IMR-90 (cell line): ENCODE results near the gene SPINK5. TPM values are rescaled to one million over a fixed set of nuclear protein-coding genes. Genes with fewer than 3 reads are reported as not detected.

Experiments
- ATAC-seq: fragments of 200-7000 bp; cut with Tn5 transposase; 2 replicates; pipeline ENCODE4 v1.9.1; 2020; ENCODE audit warnings: low read depth, mild to moderate bottlenecking, moderate library complexity
- BruUV-seq: library from RNA; stranded (reverse); fragments of 400-500 nt; replicated peaks from 2 replicates; lab custom pipeline; 2021; lab: Mats Ljungman, UMichigan
- CTCF ChIA-PET: fragments of 300-600 bp; formaldehyde crosslinking; extraction: SDS; loops from one replicate; lab custom pipeline; 2021; ENCODE audit warnings: antibody characterized with exemption; lab: Yijun Ruan, JAX
- POLR2A ChIA-PET: fragments of 300-600 bp; sonication (Branson Sonifier 250); formaldehyde crosslinking; loops from one replicate; lab custom pipeline; 2022; ENCODE audit warnings: antibody characterized with exemption; ENCODE audit not compliant: unreplicated experiment; lab: Charles Lee
- DNase-seq: peaks from one replicate; pipeline ENCODE4 v3.0.0; 2013
- H2AFZ ChIP-seq: replicated peaks from 2 replicates; pipeline ENCODE3; 2013; ENCODE audit warnings: low read length, mild to moderate bottlenecking; ENCODE audit not compliant: poor library complexity
- H2AK5ac ChIP-seq: 2 replicates; pipeline ENCODE4 v1.6.1; 2013; ENCODE audit warnings: low read depth, low read length, inconsistent platforms
- H2AK9ac ChIP-seq: replicated peaks from 2 replicates; pipeline ENCODE3; 2013; ENCODE audit warnings: mild to moderate bottlenecking, low read depth, low read length, moderate library complexity; ENCODE audit not compliant: poor library complexity
- H2BK120ac ChIP-seq: 2 replicates; pipeline ENCODE4 v1.6.1; 2013; ENCODE audit warnings: low read depth, low read length, inconsistent platforms
- H2BK15ac ChIP-seq: 3 replicates; pipeline ENCODE4 v1.6.1; 2013; ENCODE audit warnings: low read depth, low read length, inconsistent platforms
- H2BK20ac ChIP-seq: 2 replicates; pipeline ENCODE4 v1.6.1; 2013; ENCODE audit warnings: low read depth, mild to moderate bottlenecking, inconsistent platforms, low read length, moderate library complexity
- H2BK5ac ChIP-seq: 2 replicates; pipeline ENCODE4 v1.6.1; 2013; ENCODE audit warnings: mild to moderate bottlenecking, low read depth, low read length, inconsistent platforms; ENCODE audit not compliant: poor library complexity, severe bottlenecking
- H3K14ac ChIP-seq: replicated peaks from 2 replicates; pipeline ENCODE4 v1.6.1; 2013; ENCODE audit warnings: low read depth, low read length, inconsistent platforms
- H3K18ac ChIP-seq: 2 replicates; pipeline ENCODE4 v1.6.1; 2013; ENCODE audit warnings: low read depth, low read length, control low read depth
- H3K23ac ChIP-seq: 2 replicates; pipeline ENCODE4 v1.6.1; 2013; ENCODE audit warnings: low read depth, low read length, inconsistent platforms
- H3K27ac ChIP-seq: 2 replicates; pipeline ENCODE4 v1.5.1; 2013; ENCODE audit warnings: mild to moderate bottlenecking, control low read depth, low read length; ENCODE audit not compliant: insufficient read depth
- H3K27me3 ChIP-seq: 2 replicates; pipeline ENCODE4 v1.6.1; 2013; ENCODE audit warnings: low read length; ENCODE audit not compliant: control insufficient read depth, insufficient read depth
- H3K36me3 ChIP-seq: 2 replicates; pipeline ENCODE4 v1.6.1; 2013; ENCODE audit warnings: low read length, mixed read lengths; ENCODE audit not compliant: control insufficient read depth, insufficient read depth
- H3K4ac ChIP-seq: 2 replicates; pipeline ENCODE4 v1.6.1; 2013; ENCODE audit warnings: low read depth, low read length, inconsistent platforms
- H3K4me1 ChIP-seq: 2 replicates; pipeline ENCODE4 v1.6.1; 2013; ENCODE audit warnings: low read length, mixed read lengths; ENCODE audit not compliant: control insufficient read depth, insufficient read depth
- H3K4me2 ChIP-seq: 2 replicates; pipeline ENCODE4 v1.6.1; 2013; ENCODE audit warnings: low read depth, mild to moderate bottlenecking, control low read depth, low read length, moderate library complexity
- H3K4me3 ChIP-seq: 2 replicates; pipeline ENCODE4 v1.5.1; 2013; ENCODE audit warnings: low read depth, mild to moderate bottlenecking, control low read depth, low read length, moderate library complexity; ENCODE audit not compliant: insufficient read depth
- H3K56ac ChIP-seq: 2 replicates; pipeline ENCODE4 v1.6.1; 2013; ENCODE audit warnings: low read length, inconsistent platforms; ENCODE audit not compliant: insufficient read depth; ENCODE audit errors: extremely low read depth
- H3K79me1 ChIP-seq, 2 experiments: 2 replicates each; pipeline ENCODE4 v1.6.1; 2013; ENCODE audit warnings: low read length in 2 of 2, inconsistent platforms in 1 of 2, low read depth in 1 of 2
- H3K9ac ChIP-seq: 2 replicates; pipeline ENCODE4 v1.6.1; 2013; ENCODE audit warnings: low read depth, low read length, control low read depth
- H3K9me1 ChIP-seq: 2 replicates; pipeline ENCODE4 v1.6.1; 2013; ENCODE audit warnings: low read length, inconsistent platforms; ENCODE audit not compliant: insufficient read depth
- H3K9me3 ChIP-seq: 2 replicates; pipeline ENCODE4 v1.6.1; 2013; ENCODE audit warnings: low read length; ENCODE audit not compliant: control insufficient read depth, insufficient read depth
- H4K20me1 ChIP-seq: 2 replicates; pipeline ENCODE4 v1.6.1; 2013; ENCODE audit warnings: low read length, inconsistent platforms; ENCODE audit not compliant: insufficient read depth
- H4K5ac ChIP-seq: 2 replicates; pipeline ENCODE4 v1.6.1; 2013; ENCODE audit warnings: mild to moderate bottlenecking, low read depth, low read length, control low read depth
- H4K8ac ChIP-seq, 2 experiments: 2 replicates each; pipeline ENCODE4 v1.6.1; 2013; ENCODE audit warnings: low read depth in 2 of 2, low read length in 2 of 2, control low read depth in 1 of 2, inconsistent platforms in 1 of 2
- H4K91ac ChIP-seq: 2 replicates; pipeline ENCODE4 v1.6.1; 2013; ENCODE audit warnings: low read depth, low read length, inconsistent platforms; ENCODE audit not compliant: insufficient read depth
- MAZ ChIP-seq: IDR thresholded peaks from 2 replicates; pipeline ENCODE4 v1.6.1; 2012; ENCODE audit warnings: low read depth, mild to moderate bottlenecking, low read length, improper control_type of control experiment, moderate library complexity, borderline replicate concordance
- RFX5 ChIP-seq: IDR thresholded peaks from 2 replicates; pipeline ENCODE4 v1.8.0; 2012; ENCODE audit warnings: low read depth, mild to moderate bottlenecking, low read length, moderate library complexity
- SMC3 ChIP-seq: fragments of 150-350 bp; IDR thresholded peaks from 2 replicates; pipeline ENCODE4 v1.6.1; 2016; ENCODE audit warnings: low read depth, mild to moderate bottlenecking, antibody characterized with exemption, low read length, moderate library complexity
- WGBS, 2 experiments: methylation state at CpG; one replicate each; pipeline versions ENCODE4 v1.1.5 to v1.1.7; 2013; ENCODE audit warnings: missing lambda C conversion rate in 2 of 2; ENCODE audit not compliant: insufficient read length in 1 of 2; ENCODE audit errors: extremely low coverage in 2 of 2; 5-methylcytosine and 5-hydroxymethylcytosine counted together
- dilution Hi-C: fragments of 300-500 bp; cut with HindIII; formaldehyde crosslinking; loops from one replicate; pipeline ENCODE4 v1.14.3; 2018; ENCODE audit warnings: low sequenced_read_pairs; ENCODE audit not compliant: unreplicated experiment
- in situ Hi-C: fragments of 300-500 bp; cut with MboI; formaldehyde crosslinking; loops from 3 replicates; pipeline ENCODE4 v1.14.3; 2019; ENCODE audit warnings: low sequenced_read_pairs, inconsistent platforms, mixed read lengths
- intact Hi-C: fragments of 100-400 bp; cut with micrococcal nuclease; formaldehyde crosslinking; loops from 2 replicates; pipeline ENCODE4 v1.10.0; 2022
- polyA plus RNA-seq, 3 experiments: library from polyadenylated mRNA; depleted of rRNA; stranded (reverse); fragments of >200 nt; gene quantifications; 2 replicates each; pipeline ENCODE4 v1.2.3, GENCODE V29; 2012; ENCODE audit warnings: low replicate concordance in 1 of 3
- total RNA-seq: library from RNA; depleted of rRNA; stranded (reverse); fragments of >200 nt; gene quantifications from 2 replicates; pipeline ENCODE4 v1.2.3, GENCODE V29; 2012

SPINK5 gene
- total and polyA plus RNA-seq, 2 of the 4 experiments (the other 2 are of a cell fraction), result not detected

GRCh38 chr5:148090146-148090772 is 26.5 kb downstream of the SPINK5 start:
- ATAC-seq, result no peak
- Histone ChIP-seq H3K9me3 (no peaks in the 10 kb centered on the region), H2BK120ac (no peak overlapping the region), H3K9ac (no peak overlapping the region), H2BK15ac (no peak overlapping the region), H4K8ac (no peak overlapping the region), H3K4me1 (no peaks in the 10 kb centered on the region), H3K4me3 (no peak overlapping the region), H2BK20ac (no peak overlapping the region), H3K27me3 (no peaks in the 10 kb centered on the region), H2AFZ (no peak overlapping the region), H3K36me3 (no peaks in the 10 kb centered on the region), H4K91ac (no peak overlapping the region), H2AK5ac (no peak overlapping the region), H3K14ac (no peak overlapping the region), H2AK9ac (no peak overlapping the region), H3K4ac (no peak overlapping the region), H3K18ac (no peak overlapping the region), H3K9me1 (no peaks in the 10 kb centered on the region), H4K5ac (no peak overlapping the region), H3K23ac (no peak overlapping the region), H4K20me1 (no peaks in the 10 kb centered on the region), H3K56ac (no peak overlapping the region), H3K27ac (no peak overlapping the region), H3K4me2 (no peak overlapping the region), H3K79me1 (no peaks in the 10 kb centered on the region), H2BK5ac (no peak overlapping the region)
- no peak for DNase-seq
- intact Hi-C loops (no loop called here), dilution Hi-C loops (no loop called here), in situ Hi-C loops (no loop called here)
- ChIA-PET POLR2A (no interaction called here), CTCF (no interaction called here)
- WGBS, 2 experiments, result no CpG with 5 or more reads among the region's 5 CpGs
- no TSS peak for BruUV-seq
- no peak for TF ChIP-seq SMC3
- no peak for TF ChIP-seq RFX5
- TF ChIP-seq MAZ, result no peak
